Fibroblast of skin of abdomen (primary cell): Measurements from ENCODE around the gene NGF.

Experiments used
- DNase-seq: peaks from one replicate; pipeline ENCODE4 v3.0.0-alpha.2; 2013

Gene NGF

DNA sequence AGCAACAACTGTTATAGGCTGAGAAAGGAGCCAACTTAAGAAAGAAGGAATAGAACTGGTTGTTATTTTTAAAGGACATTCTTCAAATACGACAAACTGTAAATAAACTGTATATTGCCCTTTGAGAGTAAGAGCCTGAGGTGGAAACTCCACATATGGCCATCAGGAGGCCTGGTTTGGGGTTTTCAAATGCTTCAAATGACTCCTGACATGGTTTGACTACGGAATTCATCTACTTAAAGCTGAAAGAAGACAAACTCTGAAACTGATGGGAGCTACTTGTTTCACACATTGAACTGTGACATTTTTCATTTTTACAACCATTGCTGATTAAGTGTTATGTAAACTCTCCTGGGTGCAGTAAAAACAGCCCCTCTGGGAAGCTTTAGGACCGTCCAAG, 59.8 kb downstream of the NGF start:
- no peak for DNase-seq

DNA sequence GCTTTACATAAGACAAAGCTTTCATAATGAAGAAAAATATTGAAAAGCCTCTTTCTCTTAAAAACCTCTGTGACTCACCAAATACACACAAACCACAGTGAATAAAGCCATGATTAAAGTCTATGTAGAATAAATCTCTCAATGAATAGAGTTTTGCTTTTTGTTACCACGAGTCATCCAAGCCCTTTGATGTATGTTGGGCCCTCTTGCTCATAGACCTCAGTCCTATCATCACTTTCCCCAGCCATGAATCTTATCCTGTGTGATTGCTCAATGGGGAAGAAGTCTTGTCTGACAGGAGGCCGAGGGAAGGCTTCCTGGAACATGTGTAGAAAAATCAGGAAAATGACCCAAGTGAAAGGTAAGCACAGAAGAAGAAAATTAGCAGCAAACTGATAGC, 60.8 kb downstream of the NGF start:
- peak; percentile 98 for DNase-seq

DNA sequence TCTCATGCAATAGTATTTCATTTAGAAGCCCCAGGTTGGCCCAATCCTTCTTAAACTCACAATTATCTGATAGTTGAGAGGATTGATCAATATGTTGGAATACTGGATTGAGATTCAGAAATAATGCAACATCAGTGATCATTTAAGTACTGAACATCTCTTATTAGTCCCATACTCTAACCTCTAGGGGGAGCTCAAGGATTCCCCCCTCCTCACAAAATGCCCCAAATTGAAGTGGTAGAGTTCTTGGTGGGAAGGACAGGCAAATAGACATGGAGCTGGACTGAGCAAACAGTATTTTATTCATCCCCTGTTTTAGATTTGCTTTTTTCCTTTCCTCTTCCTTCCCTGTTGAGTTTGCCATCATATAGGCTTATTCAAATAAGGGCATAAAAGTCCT, 62.8 kb downstream of the NGF start:
- no peak for DNase-seq

DNA sequence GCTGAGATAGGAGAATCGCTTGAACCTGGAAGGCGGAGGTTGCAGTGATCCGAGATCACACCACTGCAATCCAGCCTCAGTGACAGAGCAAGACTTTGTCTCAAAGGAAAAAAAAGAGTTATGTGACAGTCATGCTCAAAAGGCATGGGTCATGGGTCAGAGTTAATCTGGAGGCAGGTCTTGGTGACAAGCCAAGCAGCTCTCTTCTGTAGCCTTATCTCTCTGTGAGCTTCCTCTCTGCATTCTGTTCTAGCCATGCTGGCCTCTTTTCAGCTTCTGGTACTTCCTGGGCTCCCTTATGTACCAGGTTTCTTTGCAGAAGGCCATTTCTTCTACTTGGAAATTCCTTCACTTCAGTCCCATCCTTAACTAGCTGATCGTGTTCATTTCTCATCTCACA, 63.6 kb downstream of the NGF start:
- DNase-seq = no peak

DNA sequence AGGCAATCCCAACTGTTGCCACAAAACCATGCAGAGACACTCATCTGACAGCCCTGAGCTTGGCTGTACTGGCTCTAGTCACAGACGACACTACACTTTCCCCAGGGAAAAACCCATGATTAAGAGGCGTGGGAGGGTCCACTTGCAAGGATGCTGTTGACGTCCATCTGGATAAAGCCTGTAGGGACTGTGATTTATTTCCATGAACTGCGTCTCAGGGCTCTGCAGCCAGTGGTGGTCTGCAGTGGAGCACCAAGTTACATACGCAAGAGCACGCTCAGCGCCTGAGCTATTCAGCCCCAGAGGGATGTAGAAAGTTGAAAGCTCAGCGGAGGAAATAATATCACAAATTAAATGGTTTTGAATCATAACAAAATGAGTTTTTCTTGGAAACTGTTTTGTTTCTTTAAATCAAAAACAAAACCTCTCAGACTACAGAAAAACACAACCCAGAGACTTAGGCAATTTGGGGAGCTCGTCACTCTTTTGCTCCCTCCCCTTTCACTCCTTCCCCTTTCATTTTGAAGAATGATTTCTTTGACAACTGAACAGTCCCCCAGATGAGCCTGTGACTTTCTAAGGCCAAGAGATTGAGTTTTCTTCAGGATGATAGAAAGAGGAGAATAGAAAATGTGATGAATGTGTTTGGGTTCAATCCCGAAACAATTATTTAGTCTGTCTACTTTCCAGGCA, 71.2 kb downstream of the NGF start:
- DNase-seq = peak; percentile 50

DNA sequence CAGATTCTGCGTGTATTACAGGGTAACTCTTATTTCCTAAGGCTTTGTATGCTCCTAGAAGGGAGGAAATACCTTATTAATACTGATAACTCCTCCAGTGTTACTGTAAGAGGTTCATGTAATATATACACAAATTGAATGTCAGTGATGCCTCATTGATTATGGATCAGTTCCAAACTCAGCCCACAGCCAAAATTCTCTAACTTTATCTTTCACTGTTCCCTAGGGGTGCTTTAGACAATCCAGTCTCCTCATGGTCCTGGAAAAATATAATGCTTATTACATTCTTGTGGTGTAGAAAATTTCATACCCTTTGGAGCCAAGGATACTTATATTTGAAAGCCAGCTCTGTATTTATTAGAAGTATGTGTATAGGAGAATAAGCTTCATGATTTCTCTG, 73.0 kb downstream of the NGF start:
- DNase-seq = no peak

DNA sequence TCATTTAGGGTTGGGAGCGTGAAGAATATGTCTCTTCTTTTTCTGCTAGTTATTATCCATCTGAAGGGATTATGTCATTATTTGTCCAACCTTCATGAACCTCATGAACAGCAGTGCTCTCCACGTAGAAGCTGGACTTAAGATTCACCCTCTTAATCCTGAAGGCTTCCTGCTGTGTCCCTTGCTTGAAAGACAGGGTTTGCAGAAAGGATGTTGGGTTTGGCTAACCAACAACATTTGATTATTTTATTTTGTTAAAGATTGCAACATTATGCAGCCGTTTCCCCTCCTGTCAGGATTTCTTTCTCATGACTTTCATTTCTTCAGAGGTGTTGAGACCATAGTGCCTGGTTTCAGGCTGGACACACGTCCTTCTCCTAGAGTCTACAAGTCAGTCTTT, 75.2 kb downstream of the NGF start:
- no peak for DNase-seq

DNA sequence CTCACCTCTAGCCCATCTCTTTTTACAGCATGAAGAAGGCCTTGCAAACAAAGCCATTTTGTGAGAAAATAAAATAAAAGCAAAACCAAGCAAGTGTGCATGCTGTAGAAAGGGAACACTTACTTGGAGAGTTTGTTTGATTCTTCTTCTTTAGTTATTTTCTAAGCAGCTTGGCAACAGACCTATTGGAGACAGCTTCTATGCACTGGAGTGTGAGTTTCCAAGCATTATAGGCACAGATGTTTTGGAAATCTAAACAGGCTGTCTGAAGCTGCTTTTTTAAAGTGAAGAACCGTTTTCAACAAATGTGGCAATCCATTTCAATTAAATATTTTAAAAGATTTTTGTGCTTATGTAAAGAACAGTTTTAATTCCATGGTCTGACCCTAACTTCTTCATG, 76.6 kb downstream of the NGF start:
- no peak for DNase-seq

DNA sequence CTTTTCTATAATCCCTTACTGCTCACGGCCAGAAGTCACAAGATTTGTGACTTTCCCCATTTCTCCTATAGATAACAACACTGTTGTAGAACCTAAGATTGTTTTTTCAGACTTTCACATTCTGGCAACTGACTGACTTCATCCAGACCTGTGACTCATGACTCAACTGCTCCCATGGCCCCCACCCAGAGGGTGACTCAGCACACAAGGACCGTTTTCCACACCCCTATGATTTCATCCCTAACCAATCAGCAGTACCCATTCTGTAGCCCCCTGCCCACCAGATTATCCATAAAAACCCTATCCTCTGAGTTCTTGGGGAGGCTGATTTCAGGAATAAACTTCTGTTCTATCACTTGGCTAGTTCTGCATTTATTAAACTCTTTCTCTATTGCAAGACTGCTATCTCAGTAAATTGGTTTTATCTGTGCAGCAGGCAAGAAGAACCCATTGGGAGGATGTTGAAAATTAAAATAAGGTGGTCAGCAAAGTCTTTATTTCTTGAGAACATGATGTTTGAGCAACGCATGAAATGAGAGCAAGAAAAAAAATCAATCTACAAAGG, 79.7 kb downstream of the NGF start:
- peak; percentile 59 for DNase-seq

DNA sequence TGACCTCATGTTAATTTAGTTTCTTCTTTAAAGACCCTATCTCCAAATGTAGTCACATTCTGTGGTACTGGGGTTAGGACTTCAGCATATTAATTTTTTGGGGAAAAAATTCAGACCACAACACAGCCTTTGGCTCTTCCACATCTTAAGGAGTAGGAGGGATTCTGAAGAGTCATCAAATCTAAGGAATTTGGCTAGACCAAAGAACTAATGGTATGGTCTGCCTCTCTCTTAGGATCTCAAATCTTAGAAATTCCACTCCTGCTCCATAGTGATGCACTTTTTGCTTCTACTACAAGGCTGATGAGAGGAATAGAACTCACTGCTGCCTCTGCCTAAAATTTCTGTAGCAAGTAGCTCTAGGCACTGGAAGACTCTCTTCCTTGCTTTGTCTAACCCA, 80.5 kb downstream of the NGF start:
- no peak for DNase-seq

DNA sequence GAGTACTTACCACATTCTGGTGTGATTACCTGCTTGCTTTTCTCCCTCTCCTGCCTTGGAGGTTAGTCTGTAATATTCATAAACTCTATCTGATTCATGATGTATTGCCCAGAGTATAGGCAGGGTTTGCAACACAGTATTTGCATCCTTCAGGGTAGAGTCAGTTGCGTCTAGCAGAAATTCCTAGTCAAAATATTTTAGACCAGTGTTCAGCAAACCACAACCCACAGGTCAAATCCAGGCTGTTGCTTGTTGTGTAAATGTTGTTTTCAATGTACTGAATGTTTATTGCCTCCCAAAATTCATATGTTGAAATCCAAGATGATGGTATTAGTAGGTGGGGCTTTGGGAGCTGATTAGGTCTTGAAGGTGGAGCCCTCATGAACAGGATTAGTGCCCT, 82.9 kb downstream of the NGF start:
- DNase-seq = peak; percentile 72

DNA sequence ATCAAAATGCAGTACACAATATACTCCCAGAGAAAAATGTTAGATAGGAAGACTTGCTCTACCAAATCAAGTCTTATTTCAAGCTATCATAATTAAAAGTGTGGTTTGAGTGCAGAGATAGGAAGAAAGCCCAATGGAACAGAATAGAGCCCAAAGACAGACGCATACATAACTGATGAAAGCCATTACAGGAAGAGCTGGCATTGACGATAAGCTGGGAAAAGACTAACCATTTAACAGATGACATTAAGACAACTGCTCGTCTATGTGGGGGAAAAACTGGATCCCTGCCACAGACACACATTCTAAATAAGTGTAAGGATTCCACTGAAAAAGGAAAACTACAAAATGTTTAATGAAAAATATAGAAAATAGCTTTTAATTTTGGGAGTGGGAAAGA, 85.5 kb downstream of the NGF start:
- DNase-seq = no peak

DNA sequence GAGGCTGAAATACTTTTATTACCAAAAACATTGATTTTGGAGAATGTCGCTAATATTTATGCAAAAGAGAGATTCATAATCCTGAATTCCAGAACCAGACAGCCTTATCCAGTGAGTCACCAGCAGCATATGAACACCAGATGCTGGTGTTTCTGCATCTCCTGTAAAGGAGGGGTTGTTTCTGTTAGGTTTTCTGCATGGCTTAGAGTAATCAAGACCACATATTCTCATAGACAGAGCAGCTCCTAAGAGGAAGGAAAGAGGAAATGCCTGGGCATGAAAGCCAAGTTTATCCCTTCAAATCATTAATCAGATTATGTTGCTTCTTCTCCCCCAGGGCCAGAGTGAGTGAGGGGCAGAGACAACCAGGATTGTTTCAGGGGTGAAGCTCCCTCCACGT, 86.2 kb downstream of the NGF start:
- DNase-seq = peak; percentile 97

DNA sequence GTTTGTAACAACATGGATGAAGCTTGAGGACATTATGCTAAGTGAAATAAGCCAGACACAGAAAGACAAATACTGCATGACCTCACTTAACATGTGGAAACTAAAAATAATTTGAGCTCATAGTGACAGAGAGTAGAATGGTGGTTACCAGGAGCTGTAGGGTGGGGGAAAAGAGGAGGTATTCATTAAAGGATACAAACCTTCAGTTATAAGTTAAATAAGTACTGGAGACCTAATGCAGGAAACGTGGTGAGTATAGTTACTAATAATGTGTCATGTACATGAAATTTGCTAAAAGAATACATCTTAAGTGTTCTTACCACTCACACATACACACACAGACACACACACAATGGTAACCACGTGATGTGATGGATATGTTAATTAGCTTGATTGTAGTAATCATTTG, 86.7 kb downstream of the NGF start:
- peak; percentile 93 for DNase-seq

DNA sequence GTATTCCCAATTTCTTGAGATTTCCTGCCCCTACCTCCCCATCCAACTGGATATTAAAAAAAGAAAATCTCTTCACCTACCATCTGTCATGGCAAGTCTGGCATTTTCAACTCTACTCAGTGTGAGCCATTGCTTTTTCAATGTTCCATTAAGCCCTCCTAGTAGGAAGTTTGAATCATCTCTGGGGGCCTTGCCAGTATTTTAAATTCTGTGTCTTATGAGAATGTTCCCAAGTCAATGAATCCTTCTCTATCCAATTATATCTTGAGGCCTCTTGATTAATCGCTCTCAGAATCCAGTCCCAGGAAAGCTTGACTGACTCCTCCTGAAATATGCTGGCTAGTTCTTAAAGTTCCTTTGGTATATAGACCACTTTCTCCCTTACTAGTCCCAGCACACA, 91.5 kb downstream of the NGF start:
- DNase-seq = no peak

DNA sequence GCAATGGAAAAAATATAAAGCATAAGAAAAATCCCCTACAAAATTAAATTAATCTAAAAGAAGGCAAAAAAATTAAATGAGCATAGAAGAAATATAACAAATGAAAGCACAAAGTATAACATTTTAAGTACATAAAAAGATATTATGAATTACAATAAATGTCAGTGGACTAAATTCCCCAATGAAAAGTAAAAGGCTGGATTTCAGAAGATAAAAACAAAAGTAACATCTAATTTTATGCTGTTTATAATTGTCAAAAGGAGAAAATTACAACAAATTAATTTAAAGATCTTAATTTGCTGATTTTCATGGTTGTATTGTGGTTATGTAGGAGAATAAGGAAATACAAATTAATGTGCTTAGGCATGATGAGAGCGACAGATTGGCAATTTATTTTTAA, 92.8 kb downstream of the NGF start:
- no peak for DNase-seq

DNA sequence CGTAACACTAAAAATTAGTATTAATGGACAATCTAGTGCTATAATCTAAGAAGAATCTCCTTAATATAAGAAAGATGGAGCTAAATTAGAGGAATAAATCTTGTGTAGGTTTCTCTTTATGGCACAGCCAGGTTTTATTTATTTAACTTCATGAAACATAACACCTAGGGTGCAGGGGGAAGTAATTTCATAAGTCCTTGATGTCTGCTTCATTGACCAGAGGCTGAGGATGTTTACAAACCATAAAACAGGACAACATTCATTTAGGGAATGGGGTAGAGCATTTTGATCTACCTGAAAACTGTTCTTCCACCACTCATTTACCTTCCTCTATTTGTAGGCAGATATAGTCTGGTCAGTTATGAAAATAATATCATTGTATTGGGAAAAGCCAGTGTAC, 95.5 kb downstream of the NGF start:
- DNase-seq = no peak

DNA sequence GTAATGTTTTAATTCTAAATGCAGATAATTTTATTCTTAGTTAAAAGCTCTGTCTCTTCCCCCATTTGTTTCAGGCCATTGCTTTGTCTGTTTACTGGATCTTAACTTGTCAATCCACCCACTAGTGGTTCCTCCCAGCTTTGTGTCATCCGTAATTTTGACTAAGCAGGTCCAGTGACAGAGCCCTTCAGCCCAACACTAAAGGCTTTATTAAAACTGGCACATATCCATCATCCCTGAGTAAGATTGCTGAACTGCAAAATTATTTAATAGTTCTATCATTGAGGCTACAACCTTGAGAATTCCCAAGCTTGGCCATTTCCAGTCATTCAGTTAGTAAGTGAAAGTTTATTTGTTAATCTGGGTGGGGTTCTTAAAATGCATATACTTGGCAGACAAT, 96.7 kb downstream of the NGF start:
- DNase-seq = no peak

DNA sequence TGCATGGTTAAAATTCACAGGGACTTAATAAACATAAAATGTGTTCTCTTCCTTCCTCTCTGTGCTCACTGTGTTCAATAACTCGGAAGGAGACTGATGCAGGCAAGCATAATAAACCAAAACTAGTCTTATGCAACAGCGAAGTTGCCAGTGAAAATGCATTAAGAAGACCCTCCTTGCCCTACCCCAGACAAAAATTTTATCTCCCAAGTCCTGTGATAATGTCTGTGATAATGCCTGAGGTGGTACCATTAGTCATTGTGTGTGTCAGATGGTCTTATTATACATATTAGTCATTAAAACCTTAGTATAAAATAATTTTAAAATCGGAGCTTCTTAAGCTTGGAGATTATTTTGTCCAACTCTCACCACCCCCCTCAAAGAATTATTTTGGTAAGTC, 97.8 kb downstream of the NGF start:
- no peak for DNase-seq

DNA sequence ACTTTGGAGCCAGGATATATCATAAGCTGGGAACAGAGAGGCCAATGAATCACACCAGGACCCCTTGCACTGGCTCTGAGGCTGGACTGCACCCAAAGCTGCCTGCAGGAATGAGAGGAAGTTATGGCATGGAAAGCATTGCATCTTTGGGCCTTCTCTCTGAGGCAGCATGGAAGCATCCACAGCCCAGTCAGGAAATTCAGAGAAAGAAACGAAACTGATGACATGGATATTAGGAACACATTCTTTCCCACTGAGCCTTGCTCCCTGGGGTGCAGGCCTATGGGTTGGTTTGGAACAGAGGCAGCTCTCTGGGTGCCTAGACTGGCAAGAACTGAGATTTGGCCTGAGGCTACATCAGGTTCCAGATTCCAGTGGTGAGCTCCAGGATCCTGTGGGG, 98.6 kb downstream of the NGF start:
- peak; percentile 95 for DNase-seq

DNA sequence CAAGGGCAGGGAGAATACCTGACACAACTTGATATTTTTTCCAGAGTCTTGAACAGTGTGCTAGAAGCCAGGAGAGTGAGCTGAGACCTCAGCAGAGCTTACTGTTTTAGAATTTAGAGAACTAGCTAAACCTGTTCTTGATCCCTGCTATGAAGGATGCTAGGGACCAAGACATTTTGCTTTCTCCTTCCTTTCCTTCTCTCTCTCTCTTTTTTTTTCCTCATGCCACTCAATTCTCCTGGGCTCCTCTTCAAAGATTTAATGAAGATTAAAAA, 99.0 kb downstream of the NGF start:
- no peak for DNase-seq

DNA sequence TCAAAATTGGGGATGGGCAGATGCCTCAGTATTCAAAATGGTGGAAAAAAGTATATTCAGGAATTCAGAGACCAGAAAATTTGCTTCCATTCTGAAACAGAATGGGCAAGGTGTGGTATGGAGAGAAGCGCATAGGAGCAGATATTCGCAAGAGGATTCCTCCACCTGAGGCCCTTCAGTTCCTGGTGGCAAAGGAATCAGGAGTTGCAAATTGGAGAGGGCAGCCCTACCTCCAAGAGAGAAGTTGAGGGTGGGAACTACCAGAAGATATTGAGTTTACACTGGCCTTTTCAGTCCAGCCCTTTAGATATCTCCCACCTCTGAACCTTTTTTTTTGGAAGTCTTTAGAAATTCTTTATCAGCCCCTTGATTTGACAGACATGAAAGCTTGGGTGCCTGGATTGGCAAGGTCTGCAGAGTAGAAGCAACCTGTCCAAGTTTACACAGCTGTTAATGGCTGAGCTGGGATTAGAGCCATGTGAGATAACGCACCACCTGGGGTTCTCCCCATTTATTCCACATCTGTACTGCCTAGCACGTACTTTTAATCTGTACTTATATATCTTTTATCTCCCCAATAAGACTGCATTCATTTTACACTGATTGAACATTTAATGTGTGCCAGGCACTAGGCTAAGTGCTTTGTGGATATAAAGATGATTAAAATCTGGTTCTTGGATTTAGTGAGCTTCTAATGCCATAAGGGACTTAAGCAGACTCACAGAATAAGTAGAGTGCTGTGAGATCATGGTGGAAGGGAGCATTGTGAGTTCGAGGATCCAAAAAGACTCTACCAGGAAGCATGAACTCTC, 99.5 kb downstream of the NGF start:
- DNase-seq = no peak

DNA sequence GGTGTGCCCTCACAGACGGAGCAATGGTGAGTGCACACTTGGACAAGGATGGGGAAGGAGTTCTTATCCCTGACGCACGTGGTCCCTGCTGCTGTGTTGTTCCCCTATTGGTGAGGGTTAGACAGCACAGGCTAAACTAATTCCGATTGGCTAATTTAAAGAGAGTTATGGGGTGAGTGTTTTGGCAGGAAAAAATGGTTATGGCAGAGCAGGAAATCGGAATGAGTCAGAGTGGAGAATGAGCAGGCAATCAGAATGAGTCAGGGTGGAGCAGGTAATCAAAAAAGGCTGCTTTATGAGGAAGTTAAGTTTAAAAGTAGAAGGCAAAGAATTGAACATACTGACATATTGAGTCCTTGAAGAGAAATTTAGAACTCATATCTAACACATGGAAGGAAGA, 100.5 kb downstream of the NGF start:
- peak; percentile 73 for DNase-seq

DNA sequence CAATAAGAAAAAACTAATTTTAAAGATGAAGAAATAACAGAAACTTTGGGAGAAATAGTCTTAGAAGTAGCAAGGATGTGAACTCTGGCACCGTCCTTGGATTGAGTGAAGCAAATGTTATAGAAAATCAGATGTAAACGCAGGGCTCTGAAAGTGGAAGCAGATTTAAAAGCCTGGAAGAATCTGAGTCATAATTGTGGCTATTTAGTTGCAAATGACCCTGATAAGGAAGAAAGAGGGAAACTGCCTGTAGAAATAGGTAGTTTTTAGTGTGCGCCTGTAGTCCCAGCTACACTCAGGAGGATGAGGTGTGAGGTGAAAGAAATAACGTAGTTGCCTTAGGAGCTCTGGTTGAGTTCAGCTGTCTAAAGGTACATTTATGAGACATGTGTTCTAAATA, 101.0 kb downstream of the NGF start:
- no peak for DNase-seq
